ENCODE measurements around the gene KRT4. TPM values are rescaled to one million over a fixed set of nuclear protein-coding genes. Genes with fewer than 3 reads are reported as not detected.

The KRT4 gene
- polyA plus RNA-seq, 1 donor from 2014 or later = not detected

DNA sequence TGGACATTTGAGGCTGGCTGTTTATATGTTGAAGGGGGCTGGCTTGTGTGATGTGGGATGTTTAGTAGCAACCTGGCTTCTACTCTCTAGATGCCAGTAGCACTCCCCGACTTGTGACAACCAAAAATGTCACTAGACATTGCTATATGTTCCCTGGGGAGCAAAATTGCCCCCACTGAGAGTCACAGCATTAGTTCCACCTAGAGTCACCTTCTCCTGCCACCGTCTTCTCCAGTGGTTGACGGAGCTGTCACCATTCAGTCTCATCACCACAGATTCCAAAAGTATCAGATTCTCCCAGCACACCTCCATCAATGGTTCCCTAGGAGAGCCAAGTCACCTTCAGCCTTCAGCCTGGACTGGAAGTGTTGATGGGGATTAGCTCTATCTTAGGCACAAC lies 29.0 kb downstream of the KRT4 start:
- Histone ChIP-seq H3K9me2 (ENCODE audit: insufficient read depth, low read length) (no peaks in the 10 kb centered on the region), H3K27ac (ENCODE audit: low read length) (no peak overlapping the region), H3K9ac (ENCODE audit: low read length) (no peak overlapping the region), H2AFZ (ENCODE audit: low read depth, low read length) (no peak overlapping the region), H3K4me3 (ENCODE audit: low read length) (no peak overlapping the region), H3K9me3 (ENCODE audit: low read length) (no peaks in the 10 kb centered on the region), H3F3A (ENCODE audit: insufficient read depth, low read length, poor library complexity, severe bottlenecking) (no peaks in the 10 kb centered on the region), H3K27me3 (ENCODE audit: insufficient read depth, low read depth, low read length) (no peaks in the 10 kb centered on the region), H3K4me2 (ENCODE audit: low read length) (no peak overlapping the region), H3K36me3 (ENCODE audit: insufficient read depth, low read length) (no peaks in the 10 kb centered on the region), H4K20me1 (ENCODE audit: insufficient read depth) (no peaks in the 10 kb centered on the region), H3K79me2 (replicated peaks; ENCODE audit: insufficient read depth, low read length) (no peaks in the 10 kb centered on the region)
- TF ChIP-seq CTCF (IDR thresholded peaks at IDR 0.05; ENCODE audit: poor library complexity, severe bottlenecking) = no peak
- no peak for TF ChIP-seq SMC3 (conservative IDR thresholded peaks at IDR 0.05; ENCODE audit: poor library complexity)
- no peak for TF ChIP-seq RAD21 (conservative IDR thresholded peaks at IDR 0.05)
- TF ChIP-seq MXI1 (conservative IDR thresholded peaks at IDR 0.05; ENCODE audit: poor library complexity, severe bottlenecking) = no peak
- TF ChIP-seq TAF1 (IDR thresholded peaks at IDR 0.05; ENCODE audit: low read depth) = no peak
- no peak for TF ChIP-seq REST (IDR thresholded peaks at IDR 0.05; ENCODE audit: borderline replicate concordance)
- TF ChIP-seq POLR2AphosphoS5 (IDR thresholded peaks at IDR 0.05) = no peak
- no peak for TF ChIP-seq EZH2 (IDR thresholded peaks at IDR 0.05; ENCODE audit: borderline replicate concordance, insufficient read depth, low read length, poor library complexity, severe bottlenecking)
- no peak for TF ChIP-seq EP300 (conservative IDR thresholded peaks at IDR 0.05; ENCODE audit: poor library complexity, severe bottlenecking)

GRCh38 chr12:52783563-52784316 lies 30.2 kb downstream of the KRT4 start:
- Histone ChIP-seq H3F3A (ENCODE audit: insufficient read depth, low read length, poor library complexity, severe bottlenecking) (no peaks in the 10 kb centered on the region), H2AFZ (ENCODE audit: low read depth, low read length) (no peak overlapping the region), H4K20me1 (ENCODE audit: insufficient read depth) (no peaks in the 10 kb centered on the region), H3K36me3 (ENCODE audit: insufficient read depth, low read length) (no peaks in the 10 kb centered on the region), H3K9me3 (ENCODE audit: low read length) (no peaks in the 10 kb centered on the region), H3K9ac (ENCODE audit: low read length) (no peak overlapping the region), H3K27me3 (ENCODE audit: insufficient read depth, low read depth, low read length) (no peaks in the 10 kb centered on the region), H3K79me2 (replicated peaks; ENCODE audit: insufficient read depth, low read length) (no peaks in the 10 kb centered on the region), H3K9me2 (ENCODE audit: insufficient read depth, low read length) (no peaks in the 10 kb centered on the region), H3K27ac (ENCODE audit: low read length) (no peak overlapping the region), H3K4me3 (ENCODE audit: low read length) (no peak overlapping the region), H3K4me2 (ENCODE audit: low read length) (no peak overlapping the region)
- TF ChIP-seq TAF1 (IDR thresholded peaks at IDR 0.05; ENCODE audit: low read depth) (no peak), CTCF (IDR thresholded peaks at IDR 0.05; ENCODE audit: poor library complexity, severe bottlenecking) (no peak), EZH2 (IDR thresholded peaks at IDR 0.05; ENCODE audit: borderline replicate concordance, insufficient read depth, low read length, poor library complexity, severe bottlenecking) (no peak), SMC3 (conservative IDR thresholded peaks at IDR 0.05; ENCODE audit: poor library complexity) (no peak), REST (IDR thresholded peaks at IDR 0.05; ENCODE audit: borderline replicate concordance) (no peak), POLR2AphosphoS5 (IDR thresholded peaks at IDR 0.05) (no peak)

All from neural cell (in vitro differentiated cells).